ENCODE measurements around the gene MPV17. TPM values are rescaled to one million over a fixed set of nuclear protein-coding genes. Genes with fewer than 3 reads are reported as not detected.
"Not testable (repeated sequence)": the region's sequence is repeated elsewhere in the genome, so short reads cannot be mapped to it uniquely, and the experiment has no call there.

The MPV17 gene
- total RNA-seq, 1 donor from 2014 or later = 61.9 TPM

GRCh38 chr2:27323596-27324285, 844 bp upstream of the MPV17 start:
- no peak for DNase-seq (ENCODE audit: low spot score)

- no peak for DNase-seq (ENCODE audit: low spot score)
These were observed 564 bp downstream of the MPV17 start for GRCh38 chr2:27322301-27322765.

GRCh38 chr2:27320958-27321543, 1.8 kb downstream of the MPV17 start:
- DNase-seq (ENCODE audit: low spot score) = no peak

GRCh38 chr2:27319839-27320238, 3.1 kb downstream of the MPV17 start:
- DNase-seq (ENCODE audit: low spot score) = not testable (repeated sequence)

- no peak for DNase-seq (ENCODE audit: low spot score)
These were observed 6.1 kb downstream of the MPV17 start for GRCh38 chr2:27316655-27317412.

GRCh38 chr2:27315122-27315521, 7.8 kb downstream of the MPV17 start:
- no peak for DNase-seq (ENCODE audit: low spot score)

GRCh38 chr2:27314709-27315108, 8.2 kb downstream of the MPV17 start:
- DNase-seq (ENCODE audit: low spot score) = no peak

GRCh38 chr2:27313882-27314645, 8.8 kb downstream of the MPV17 start:
- no peak for DNase-seq (ENCODE audit: low spot score)

GRCh38 chr2:27312152-27312551, 10.7 kb downstream of the MPV17 start:
- DNase-seq (ENCODE audit: low spot score) = no peak

- no peak for DNase-seq (ENCODE audit: low spot score)
These were observed 13.2 kb downstream of the MPV17 start for GRCh38 chr2:27309651-27310050.

GRCh38 chr2:27308359-27308881, 14.5 kb downstream of the MPV17 start, which contains the start of gene UCN:
Gene UCN, minus strand, starts transcription at chr2:27308445. Its CDS starts 550 bp downstream, at chr2:27307895.
- no peak for DNase-seq (ENCODE audit: low spot score)

- DNase-seq (ENCODE audit: low spot score) = no peak
These were observed 15.1 kb downstream of the MPV17 start for GRCh38 chr2:27307545-27308358.

GRCh38 chr2:27307287-27307544, 15.7 kb downstream of the MPV17 start:
- no peak for DNase-seq (ENCODE audit: low spot score)

- no peak for DNase-seq (ENCODE audit: low spot score)
These were observed 16.2 kb downstream of the MPV17 start for GRCh38 chr2:27306573-27307286.

- DNase-seq (ENCODE audit: low spot score) = no peak
These were observed 16.8 kb downstream of the MPV17 start for GRCh38 chr2:27306136-27306535.

GRCh38 chr2:27305516-27305915, 17.4 kb downstream of the MPV17 start:
- no peak for DNase-seq (ENCODE audit: low spot score)

GRCh38 chr2:27304488-27305240, 18.2 kb downstream of the MPV17 start:
- no peak for DNase-seq (ENCODE audit: low spot score)

GRCh38 chr2:27303093-27304025, 19.5 kb downstream of the MPV17 start:
- DNase-seq (ENCODE audit: low spot score) = no peak
